WTC11 (cell line): Measurements from ENCODE around the gene PLXNC1. TPM values are rescaled to one million over a fixed set of nuclear protein-coding genes. Genes with fewer than 3 reads are reported as not detected.

Source experiments
- ATAC-seq: fragments of 200-7000 bp; cut with Tn5 transposase; 2 replicates; pipeline ENCODE4 v1.10.0; 2021; ENCODE audit warnings: mild to moderate bottlenecking, moderate library complexity
- CTCF ChIA-PET: fragments of 300-600 bp; sonication (Branson Sonifier 250); formaldehyde crosslinking; loops from one replicate; lab custom pipeline; 2021; ENCODE audit warnings: antibody characterized with exemption; lab: Charles Lee
- POLR2A ChIA-PET: fragments of 350-600 bp; sonication (Branson Sonifier 250); formaldehyde crosslinking; loops from one replicate; lab custom pipeline; 2021; ENCODE audit warnings: antibody characterized with exemption; lab: Charles Lee
- DNase-seq: peaks from one replicate; pipeline ENCODE4 v3.0.0; 2021; ENCODE audit warnings: low spot score
- H3K27ac Mint-ChIP-seq: 2 replicates; pipeline ENCODE4 v1.8.0; 2021; ENCODE audit warnings: mixed read lengths
- H3K27me3 Mint-ChIP-seq: 2 replicates; pipeline ENCODE4 v1.8.0; 2021; ENCODE audit warnings: low read depth, mild to moderate bottlenecking, moderate library complexity, mixed read lengths
- H3K36me3 Mint-ChIP-seq: 2 replicates; pipeline ENCODE4 v1.8.0; 2021; ENCODE audit warnings: mixed read lengths
- H3K4me1 Mint-ChIP-seq: 2 replicates; pipeline ENCODE4 v1.8.0; 2022; ENCODE audit warnings: mixed read lengths
- H3K4me3 Mint-ChIP-seq: 2 replicates; pipeline ENCODE4 v1.8.0; 2021; ENCODE audit warnings: mild to moderate bottlenecking, moderate library complexity, mixed read lengths
- H3K9me3 Mint-ChIP-seq: 2 replicates; pipeline ENCODE4 v1.8.0; 2021; ENCODE audit warnings: mixed read lengths
- AFF4 ChIP-seq: sonication (generic); formaldehyde crosslinking; IDR thresholded peaks from 2 replicates; pipeline ENCODE4 v1.8.1; 2023; ENCODE audit warnings: mild to moderate bottlenecking, missing genetic modification reagents, borderline replicate concordance
- ELF4 ChIP-seq: sonication (generic); formaldehyde crosslinking; IDR thresholded peaks from 2 replicates; pipeline ENCODE4 v1.8.1; 2022; ENCODE audit warnings: low read depth, mild to moderate bottlenecking, moderate library complexity, missing genetic modification reagents
- FOXK1 ChIP-seq: sonication (generic); formaldehyde crosslinking; IDR thresholded peaks from 2 replicates; pipeline ENCODE4 v1.8.0; 2022; ENCODE audit warnings: mild to moderate bottlenecking, moderate library complexity, missing genetic modification reagents
- KAT7 ChIP-seq: sonication (generic); formaldehyde crosslinking; IDR thresholded peaks from 2 replicates; pipeline ENCODE4 v1.8.1; 2023; ENCODE audit warnings: missing genetic modification reagents, mild to moderate bottlenecking, borderline replicate concordance
- MLX ChIP-seq: sonication (generic); formaldehyde crosslinking; IDR thresholded peaks from 2 replicates; pipeline ENCODE4 v1.8.1; 2023; ENCODE audit warnings: mild to moderate bottlenecking, missing genetic modification reagents, moderate library complexity
- MYBL2 ChIP-seq: sonication (generic); formaldehyde crosslinking; IDR thresholded peaks from 2 replicates; pipeline ENCODE4 v1.8.1; 2023; ENCODE audit warnings: mild to moderate bottlenecking, moderate library complexity, missing genetic modification reagents
- NFE2L1 ChIP-seq: sonication (generic); formaldehyde crosslinking; IDR thresholded peaks from 2 replicates; pipeline ENCODE4 v1.8.1; 2023; ENCODE audit warnings: missing genetic modification reagents
- NR1H2 ChIP-seq: sonication (generic); formaldehyde crosslinking; IDR thresholded peaks from 2 replicates; pipeline ENCODE4 v1.9.0; 2021; ENCODE audit warnings: mild to moderate bottlenecking, moderate library complexity, missing genetic modification reagents
- OVOL2 ChIP-seq: fragments of 250-450 bp; sonication (Bioruptor Pico); IDR thresholded peaks from 2 replicates; pipeline ENCODE4 v1.9.0; 2021; ENCODE audit warnings: mild to moderate bottlenecking, borderline replicate concordance
- SMAD3 ChIP-seq: sonication (generic); formaldehyde crosslinking; IDR thresholded peaks from 2 replicates; pipeline ENCODE4 v1.8.0; 2022; ENCODE audit warnings: missing genetic modification reagents, mild to moderate bottlenecking, borderline replicate concordance
- SP1 ChIP-seq: sonication (generic); formaldehyde crosslinking; conservative IDR thresholded peaks from 2 replicates; pipeline ENCODE4 v1.8.1; 2022; ENCODE audit warnings: missing genetic modification reagents
- TCF7 ChIP-seq: sonication (generic); formaldehyde crosslinking; IDR thresholded peaks from 2 replicates; pipeline ENCODE4 v1.8.0; 2022; ENCODE audit warnings: mild to moderate bottlenecking, low read depth, missing genetic modification reagents, moderate library complexity
- TEAD1 ChIP-seq: sonication (generic); formaldehyde crosslinking; IDR thresholded peaks from 2 replicates; pipeline ENCODE4 v1.8.0; 2022; ENCODE audit warnings: mild to moderate bottlenecking, missing genetic modification reagents
- TP53 ChIP-seq: sonication (generic); formaldehyde crosslinking; IDR thresholded peaks from 2 replicates; pipeline ENCODE4 v1.8.1; 2023; ENCODE audit warnings: mild to moderate bottlenecking, missing genetic modification reagents
- USF2 ChIP-seq: sonication (generic); formaldehyde crosslinking; IDR thresholded peaks from 2 replicates; pipeline ENCODE4 v1.8.1; 2023; ENCODE audit warnings: mild to moderate bottlenecking, missing genetic modification reagents, moderate library complexity
- total RNA-seq: library from RNA; stranded (reverse); gene quantifications from 3 replicates; pipeline ENCODE4 v1.2.3, GENCODE V29; 2021
- TF ChIP-seq, protein P1 (sequence below): sonication (generic); formaldehyde crosslinking; IDR thresholded peaks from 2 replicates; pipeline ENCODE4 v1.8.1; 2023; ENCODE audit warnings: mild to moderate bottlenecking, moderate library complexity, missing genetic modification reagents
- TF ChIP-seq, protein P2 (sequence below): fragments of 200-600 bp; IDR thresholded peaks from 2 replicates; pipeline ENCODE4 v1.8.0; 2022; ENCODE audit warnings: antibody characterized with exemption
- TF ChIP-seq, protein P3 (sequence below): sonication (generic); formaldehyde crosslinking; IDR thresholded peaks from 2 replicates; pipeline ENCODE4 v1.8.1; 2022; ENCODE audit warnings: low read depth, mild to moderate bottlenecking, moderate library complexity, missing genetic modification reagents, borderline replicate concordance

The PLXNC1 gene
- total RNA-seq, 1 experiment from 2014 or later, result 3.1 TPM

DNA sequence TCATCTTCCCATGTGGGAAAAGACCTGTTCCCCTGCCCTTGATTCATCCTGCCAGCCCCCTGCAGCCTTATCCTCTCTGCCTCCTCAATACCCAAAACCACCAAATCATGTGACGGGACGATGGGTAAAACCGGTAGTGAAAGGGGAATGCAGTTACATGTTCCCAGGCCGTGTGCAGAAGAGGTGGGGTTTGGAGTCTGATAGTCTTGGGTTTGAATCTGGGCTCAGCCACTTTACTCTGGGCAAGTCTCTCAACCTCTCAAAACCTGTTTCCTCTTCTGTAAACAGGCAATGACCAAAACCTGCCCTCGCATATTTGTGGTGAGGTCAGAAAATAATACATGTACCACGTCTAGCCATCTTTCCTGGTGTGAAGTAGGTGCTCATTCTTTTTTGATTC lies 123.0 kb downstream of the PLXNC1 start:
- Mint-ChIP-seq H3K27me3 (no peaks in the 10 kb centered on the region; the same call in 1 of the 2 replicates), H3K4me3 (no peak overlapping the region), H3K9me3 (peaks cover 6% of the 10 kb centered on the region; the same call in 1 of the 2 replicates), H3K4me1 (peaks cover 30% of the 10 kb centered on the region), H3K27ac (no peak overlapping the region), H3K36me3 (no peaks in the 10 kb centered on the region)
- TF ChIP-seq SMAD3 (CRISPR knock-in tag) (no peak), FOXK1 (CRISPR knock-in tag) (no peak), MLX (CRISPR knock-in tag) (no peak), AFF4 (CRISPR knock-in tag) (no peak), USF2 (no peak), TP53 (no peak), NFE2L1 (no peak), ELF4 (CRISPR knock-in tag) (no peak)
- TF ChIP-seq, protein P1, sequence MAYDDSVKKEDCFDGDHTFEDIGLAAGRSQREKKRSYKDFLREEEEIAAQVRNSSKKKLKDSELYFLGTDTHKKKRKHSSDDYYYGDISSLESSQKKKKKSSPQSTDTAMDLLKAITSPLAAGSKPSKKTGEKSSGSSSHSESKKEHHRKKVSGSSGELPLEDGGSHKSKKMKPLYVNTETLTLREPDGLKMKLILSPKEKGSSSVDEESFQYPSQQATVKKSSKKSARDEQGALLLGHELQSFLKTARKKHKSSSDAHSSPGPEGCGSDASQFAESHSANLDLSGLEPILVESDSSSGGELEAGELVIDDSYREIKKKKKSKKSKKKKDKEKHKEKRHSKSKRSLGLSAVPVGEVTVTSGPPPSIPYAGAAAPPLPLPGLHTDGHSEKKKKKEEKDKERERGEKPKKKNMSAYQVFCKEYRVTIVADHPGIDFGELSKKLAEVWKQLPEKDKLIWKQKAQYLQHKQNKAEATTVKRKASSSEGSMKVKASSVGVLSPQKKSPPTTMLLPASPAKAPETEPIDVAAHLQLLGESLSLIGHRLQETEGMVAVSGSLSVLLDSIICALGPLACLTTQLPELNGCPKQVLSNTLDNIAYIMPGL (CRISPR knock-in tag), result no peak
- ChIA-PET CTCF (no interaction called here), POLR2A (no interaction called here)
- DNase-seq (no peak), ATAC-seq (no peak)

DNA sequence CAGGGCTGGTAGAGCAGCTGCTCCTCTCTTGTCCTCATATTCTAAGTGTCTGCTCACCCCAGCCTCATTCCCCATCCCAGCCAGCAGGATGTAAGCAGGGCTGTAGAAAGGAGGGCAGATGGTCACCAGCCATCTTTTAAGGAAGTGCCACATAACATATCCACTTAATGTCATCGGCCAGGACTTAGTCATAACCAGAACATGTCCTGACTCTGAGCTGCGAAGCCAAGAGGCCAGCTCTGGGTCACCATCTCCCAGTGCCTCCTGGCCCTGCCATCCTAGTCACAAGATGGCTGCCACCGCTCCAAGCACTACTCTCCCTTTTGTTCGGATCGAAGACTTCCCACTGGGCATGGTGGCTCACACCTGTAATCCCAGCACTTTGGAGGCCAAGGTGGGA lies 123.9 kb downstream of the PLXNC1 start:
- Mint-ChIP-seq H3K27me3 (no peaks in the 10 kb centered on the region; the same call in 1 of the 2 replicates), H3K9me3 (peaks cover 6% of the 10 kb centered on the region; the same call in 1 of the 2 replicates), H3K4me1 (peaks cover 21% of the 10 kb centered on the region), H3K27ac (no peak overlapping the region), H3K4me3 (no peak overlapping the region), H3K36me3 (no peaks in the 10 kb centered on the region)
- no peak for ATAC-seq
- CTCF ChIA-PET, result no interaction called here
- DNase-seq, result no peak
- POLR2A ChIA-PET, result no interaction called here
- TF ChIP-seq MYBL2 (no peak), NFE2L1 (no peak), KAT7 (no peak), OVOL2 (no peak), SP1 (CRISPR knock-in tag) (no peak), TCF7 (CRISPR knock-in tag) (no peak), SMAD3 (CRISPR knock-in tag) (no peak), NR1H2 (CRISPR knock-in tag) (no peak), TEAD1 (CRISPR knock-in tag) (no peak), MLX (CRISPR knock-in tag) (no peak)
- TF ChIP-seq, protein P2, sequence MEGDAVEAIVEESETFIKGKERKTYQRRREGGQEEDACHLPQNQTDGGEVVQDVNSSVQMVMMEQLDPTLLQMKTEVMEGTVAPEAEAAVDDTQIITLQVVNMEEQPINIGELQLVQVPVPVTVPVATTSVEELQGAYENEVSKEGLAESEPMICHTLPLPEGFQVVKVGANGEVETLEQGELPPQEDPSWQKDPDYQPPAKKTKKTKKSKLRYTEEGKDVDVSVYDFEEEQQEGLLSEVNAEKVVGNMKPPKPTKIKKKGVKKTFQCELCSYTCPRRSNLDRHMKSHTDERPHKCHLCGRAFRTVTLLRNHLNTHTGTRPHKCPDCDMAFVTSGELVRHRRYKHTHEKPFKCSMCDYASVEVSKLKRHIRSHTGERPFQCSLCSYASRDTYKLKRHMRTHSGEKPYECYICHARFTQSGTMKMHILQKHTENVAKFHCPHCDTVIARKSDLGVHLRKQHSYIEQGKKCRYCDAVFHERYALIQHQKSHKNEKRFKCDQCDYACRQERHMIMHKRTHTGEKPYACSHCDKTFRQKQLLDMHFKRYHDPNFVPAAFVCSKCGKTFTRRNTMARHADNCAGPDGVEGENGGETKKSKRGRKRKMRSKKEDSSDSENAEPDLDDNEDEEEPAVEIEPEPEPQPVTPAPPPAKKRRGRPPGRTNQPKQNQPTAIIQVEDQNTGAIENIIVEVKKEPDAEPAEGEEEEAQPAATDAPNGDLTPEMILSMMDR, result no peak
- TF ChIP-seq, protein P3, sequence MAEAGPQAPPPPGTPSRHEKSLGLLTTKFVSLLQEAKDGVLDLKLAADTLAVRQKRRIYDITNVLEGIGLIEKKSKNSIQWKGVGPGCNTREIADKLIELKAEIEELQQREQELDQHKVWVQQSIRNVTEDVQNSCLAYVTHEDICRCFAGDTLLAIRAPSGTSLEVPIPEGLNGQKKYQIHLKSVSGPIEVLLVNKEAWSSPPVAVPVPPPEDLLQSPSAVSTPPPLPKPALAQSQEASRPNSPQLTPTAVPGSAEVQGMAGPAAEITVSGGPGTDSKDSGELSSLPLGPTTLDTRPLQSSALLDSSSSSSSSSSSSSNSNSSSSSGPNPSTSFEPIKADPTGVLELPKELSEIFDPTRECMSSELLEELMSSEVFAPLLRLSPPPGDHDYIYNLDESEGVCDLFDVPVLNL, result no peak
